Activated naive CD8-positive, alpha-beta T cell treated with anti-CD3 and anti-CD28 coated beads, Interleukin-2, amount 50 U/mL, for 16 hours (primary cell): Measurements from ENCODE around the gene DEGS1.

Experiments used
- DNase-seq: peaks from one replicate; pipeline ENCODE4 v3.0.0-alpha.2; 2020; ENCODE audit warnings: low read depth, low spot score

Gene DEGS1

GRCh38 chr1:224182866-224183590 lies at the start of gene DEGS1:
TSS of gene DEGS1 (plus strand) at chr1:224183240. CDS start at chr1:224183337, 97 bp downstream.
- peak; percentile 46 for DNase-seq

- no peak for DNase-seq
Observed at GRCh38 chr1:224133741-224134299, 49.2 kb upstream of the DEGS1 start.

- no peak for DNase-seq
Observed at GRCh38 chr1:224137518-224137917, 45.5 kb upstream of the DEGS1 start.

- DNase-seq = no peak
Observed at GRCh38 chr1:224138198-224138597, 44.8 kb upstream of the DEGS1 start.

GRCh38 chr1:224141693-224142092 lies 41.3 kb upstream of the DEGS1 start:
- DNase-seq = no peak

GRCh38 chr1:224149709-224150108 lies 33.3 kb upstream of the DEGS1 start:
- DNase-seq = no peak

- no peak for DNase-seq
Observed at GRCh38 chr1:224151117-224151516, 31.9 kb upstream of the DEGS1 start.

- no peak for DNase-seq
Observed at GRCh38 chr1:224157316-224157715, 25.7 kb upstream of the DEGS1 start.

GRCh38 chr1:224159541-224159940 lies 23.5 kb upstream of the DEGS1 start:
- no peak for DNase-seq

- DNase-seq = no peak
Observed at GRCh38 chr1:224160171-224160682, 22.8 kb upstream of the DEGS1 start.

- DNase-seq = no peak
Observed at GRCh38 chr1:224162768-224163167, 20.3 kb upstream of the DEGS1 start.

GRCh38 chr1:224163311-224163710 lies 19.7 kb upstream of the DEGS1 start:
- DNase-seq = no peak

- DNase-seq = no peak
Observed at GRCh38 chr1:224168859-224169380, 14.1 kb upstream of the DEGS1 start.

- no peak for DNase-seq
Observed at GRCh38 chr1:224169718-224170270, 13.2 kb upstream of the DEGS1 start.

GRCh38 chr1:224170343-224170742 lies 12.7 kb upstream of the DEGS1 start:
- no peak for DNase-seq

- DNase-seq = no peak
Observed at GRCh38 chr1:224170748-224171478, 12.1 kb upstream of the DEGS1 start.

GRCh38 chr1:224172229-224172628 lies 10.8 kb upstream of the DEGS1 start:
- no peak for DNase-seq

GRCh38 chr1:224173523-224173922 lies 9.5 kb upstream of the DEGS1 start:
- no peak for DNase-seq

- DNase-seq = no peak
Observed at GRCh38 chr1:224175617-224176016, 7.4 kb upstream of the DEGS1 start.

GRCh38 chr1:224177356-224177999 lies 5.6 kb upstream of the DEGS1 start:
- DNase-seq = no peak

- no peak for DNase-seq
Observed at GRCh38 chr1:224178894-224179293, 4.1 kb upstream of the DEGS1 start.
